Activated CD8-positive, alpha-beta memory T cell treated with anti-CD3 and anti-CD28 coated beads for 24 hours (primary cell): ENCODE data around the gene RITA1.

Experiments
- DNase-seq: peaks from one replicate; pipeline ENCODE4 v3.0.0-alpha.2; 2020

Gene RITA1

DNA sequence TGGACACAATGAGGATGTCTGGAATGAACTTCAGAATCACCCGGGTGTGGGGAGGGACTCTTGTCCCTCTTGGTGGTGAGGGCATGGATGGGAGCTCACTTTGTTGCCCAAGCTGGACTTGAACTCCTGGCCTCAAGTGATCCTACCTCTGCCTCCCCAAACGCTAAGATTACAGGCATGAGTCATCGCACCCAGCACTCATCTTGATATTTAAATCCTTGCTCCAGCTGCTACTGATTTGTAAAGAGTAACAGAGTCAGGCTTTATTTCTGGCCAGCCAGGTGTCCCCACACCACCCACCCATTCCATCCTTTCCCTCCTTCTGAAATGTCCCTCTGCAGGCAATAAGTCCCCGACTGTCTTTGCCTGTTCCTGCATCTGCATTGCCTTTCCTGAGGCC, 5.2 kb upstream of the RITA1 start:
- no peak for DNase-seq

DNA sequence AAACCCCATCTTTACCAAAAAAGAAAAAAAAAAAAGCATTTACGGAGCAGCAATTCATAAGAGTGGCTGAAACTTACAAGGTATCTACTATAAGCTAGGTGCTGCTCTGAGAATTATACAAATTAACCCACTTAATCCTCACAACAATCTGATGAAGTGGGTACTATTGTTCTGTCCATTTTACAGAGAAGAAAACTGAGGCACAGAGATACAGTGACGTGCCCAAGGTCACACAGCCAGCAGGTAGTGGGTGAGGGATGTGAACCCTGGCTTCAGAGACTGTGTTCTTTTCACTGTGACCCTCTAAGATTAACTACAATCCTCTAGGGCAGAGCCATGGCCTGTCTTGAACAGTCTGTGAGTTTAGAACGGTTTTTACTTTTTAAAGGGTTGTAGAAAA, 3.5 kb upstream of the RITA1 start:
- no peak for DNase-seq

DNA sequence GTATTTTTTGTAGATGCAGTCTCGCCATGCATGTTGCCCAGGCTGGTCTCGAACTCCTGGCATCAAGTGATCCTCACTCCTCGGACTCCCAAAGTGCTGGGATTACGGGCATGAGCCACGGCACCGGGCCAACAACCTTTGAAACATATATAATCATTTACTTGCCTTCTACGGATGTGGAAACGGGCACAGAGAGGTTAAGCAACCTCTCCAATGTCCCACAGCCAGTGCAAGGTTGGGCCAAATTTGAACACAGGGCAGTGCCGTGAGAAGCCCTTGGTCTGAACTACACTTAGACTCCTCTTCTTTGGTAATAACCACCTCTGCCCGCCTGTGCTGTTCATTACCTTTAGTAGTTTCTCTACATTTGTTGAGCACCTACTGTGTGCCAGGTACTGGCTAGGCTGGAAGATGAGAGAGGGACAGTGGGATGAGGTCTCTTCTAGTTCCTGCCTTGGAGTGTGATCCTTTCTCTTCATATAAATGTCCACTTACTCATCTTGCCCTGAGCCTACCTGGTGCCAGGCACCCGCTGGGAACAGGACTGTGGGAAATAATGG, 2.4 kb upstream of the RITA1 start:
- no peak for DNase-seq

DNA sequence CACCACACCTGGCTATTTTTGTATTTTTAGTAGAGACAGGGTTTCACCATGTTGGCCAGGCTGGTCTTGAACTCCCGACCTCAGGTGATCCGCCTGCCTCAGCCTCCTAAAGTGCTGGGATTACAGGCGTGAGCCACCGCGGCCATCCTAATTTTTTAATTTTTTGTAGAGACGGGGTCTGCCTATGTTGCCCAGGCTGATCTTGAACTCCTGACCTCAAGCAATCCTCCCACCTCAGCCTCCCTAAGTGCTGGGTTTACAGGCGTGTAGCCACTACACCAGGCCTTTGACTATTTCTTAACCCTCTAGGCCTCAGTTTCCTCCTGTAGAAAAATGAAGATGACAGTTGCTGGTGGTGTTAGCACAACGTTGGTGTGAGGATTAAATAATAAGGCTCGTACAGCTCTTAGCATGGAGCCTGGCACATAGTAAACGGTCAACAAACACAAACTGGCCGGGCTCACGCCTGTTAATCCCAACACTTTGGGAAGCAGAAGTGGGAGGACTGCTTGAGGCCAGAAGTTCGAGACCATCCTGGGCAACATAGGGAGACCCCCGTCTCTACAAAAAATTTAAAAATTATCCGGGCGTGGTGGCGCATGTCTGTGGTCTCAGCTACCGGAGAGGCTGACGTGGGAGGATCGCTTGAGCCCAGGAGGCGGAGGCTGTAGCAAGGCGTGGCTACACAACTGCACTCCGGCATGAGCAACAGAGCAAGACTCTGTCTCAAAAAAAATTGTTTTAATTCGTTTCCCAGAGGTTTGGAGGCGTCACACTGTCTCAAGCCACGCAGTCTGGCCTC, 1.2 kb upstream of the RITA1 start:
- no peak for DNase-seq

DNA sequence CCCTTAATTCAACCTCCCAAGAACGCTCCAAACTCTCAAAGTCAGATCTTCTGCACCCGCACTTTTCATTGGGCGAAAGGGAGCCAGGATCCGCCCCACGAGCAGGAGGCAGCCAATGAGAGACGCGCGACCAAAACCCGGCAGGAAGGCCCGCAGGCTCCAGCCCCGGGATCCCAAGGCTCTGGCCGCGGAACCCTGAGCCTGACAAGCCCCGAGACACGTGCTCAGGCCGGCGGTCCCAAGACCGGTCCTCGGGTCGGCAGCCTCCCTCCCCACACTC, 681 bp upstream of the RITA1 start:
- DNase-seq: peak; percentile 95

DNA sequence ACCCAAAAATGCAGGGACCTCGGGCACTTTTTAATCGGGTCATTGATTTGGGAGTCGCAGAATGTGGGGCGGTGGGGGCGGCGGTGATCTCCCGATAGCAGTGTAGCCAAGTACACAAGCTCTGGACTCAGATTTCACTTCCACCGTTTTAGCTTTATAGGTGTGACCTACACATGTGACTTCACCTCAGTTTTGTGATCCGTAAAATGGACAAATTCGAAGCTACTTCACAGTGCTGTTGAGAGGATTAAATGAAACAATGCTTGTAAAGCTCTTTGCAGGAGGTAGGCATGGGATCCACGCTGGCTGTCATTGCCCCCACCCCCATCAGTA, 478 bp downstream of the RITA1 start:
- DNase-seq: no peak

DNA sequence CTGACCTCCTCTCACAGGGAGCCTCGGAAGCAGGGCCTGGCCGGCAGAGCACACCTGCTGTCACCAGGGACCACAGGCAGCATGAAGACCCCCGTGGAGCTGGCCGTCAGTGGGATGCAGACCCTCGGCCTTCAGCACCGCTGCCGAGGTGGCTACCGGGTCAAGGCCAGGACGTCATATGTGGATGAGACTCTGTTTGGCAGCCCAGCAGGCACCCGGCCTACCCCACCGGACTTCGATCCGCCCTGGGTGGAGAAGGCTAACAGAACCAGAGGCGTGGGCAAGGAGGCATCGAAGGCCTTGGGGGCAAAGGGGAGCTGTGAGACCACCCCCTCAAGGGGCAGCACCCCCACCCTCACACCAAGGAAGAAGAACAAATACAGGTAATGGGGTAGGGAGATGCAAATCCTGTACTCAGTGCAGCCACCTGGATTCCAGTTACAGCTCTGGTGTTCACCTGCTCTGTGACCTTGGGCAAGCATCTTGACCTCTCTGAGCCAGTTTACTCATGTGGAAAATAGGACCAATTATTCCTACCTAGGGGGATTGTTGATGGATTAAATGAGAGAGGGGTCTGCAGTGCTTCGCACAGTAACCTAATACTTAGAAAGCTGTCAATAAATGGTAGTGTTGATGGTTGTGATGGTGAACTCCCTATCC, 1.3 kb downstream of the RITA1 start:
- DNase-seq: no peak

DNA sequence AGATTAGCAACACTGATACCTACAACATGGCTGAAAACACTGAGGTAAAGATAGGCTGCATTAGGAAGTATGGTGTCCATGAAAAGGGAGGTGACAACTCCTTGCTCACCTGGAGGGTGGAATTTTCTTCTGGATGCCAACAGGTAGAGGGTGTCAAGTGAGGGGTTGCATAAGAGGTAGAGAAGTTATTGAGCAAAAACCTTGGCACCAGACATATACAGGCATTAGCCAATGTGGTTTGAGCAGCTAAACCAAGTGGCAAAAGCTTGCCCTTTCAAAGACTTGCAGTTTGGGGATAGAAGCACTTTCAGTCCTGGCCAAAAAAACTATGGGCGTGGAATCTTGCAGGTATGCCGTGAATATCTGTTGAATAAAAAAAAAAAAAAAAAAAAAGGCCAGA, 3.8 kb downstream of the RITA1 start:
- DNase-seq: no peak

DNA sequence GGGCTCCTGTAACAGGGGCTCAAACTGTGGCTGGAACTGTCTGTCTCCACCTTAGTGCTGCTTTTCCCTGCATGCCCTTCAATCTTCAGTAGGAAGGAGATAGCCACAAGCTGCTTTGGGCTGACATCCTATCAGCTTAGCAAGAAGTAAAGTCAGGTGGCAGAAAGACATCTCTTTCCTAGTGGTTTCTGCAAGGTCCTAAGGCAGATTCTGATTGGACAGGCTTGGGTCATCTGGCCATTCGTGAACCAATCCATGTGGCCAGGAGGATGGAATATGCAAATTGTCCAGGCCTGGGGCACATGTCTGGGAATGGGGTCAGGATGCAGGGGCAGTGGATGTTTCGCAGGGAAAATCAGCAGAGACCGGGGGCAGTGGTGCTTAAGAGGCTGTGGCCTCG, 5.2 kb downstream of the RITA1 start:
- DNase-seq: no peak

DNA sequence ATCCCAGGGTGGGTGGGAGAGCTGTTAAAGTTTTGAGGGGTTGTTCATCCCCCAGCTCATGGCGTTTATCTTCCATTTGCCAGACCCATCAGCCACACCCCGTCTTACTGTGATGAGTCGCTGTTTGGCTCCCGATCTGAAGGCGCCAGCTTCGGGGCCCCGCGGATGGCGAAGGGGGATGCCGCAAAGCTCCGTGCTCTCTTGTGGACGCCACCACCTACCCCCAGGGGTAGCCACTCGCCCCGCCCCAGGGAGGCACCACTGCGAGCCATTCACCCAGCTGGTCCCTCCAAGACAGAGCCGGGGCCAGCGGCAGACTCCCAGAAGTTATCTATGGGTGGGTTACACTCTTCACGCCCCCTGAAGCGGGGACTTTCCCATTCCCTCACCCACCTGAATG, 5.7 kb downstream of the RITA1 start:
- no peak for DNase-seq

DNA sequence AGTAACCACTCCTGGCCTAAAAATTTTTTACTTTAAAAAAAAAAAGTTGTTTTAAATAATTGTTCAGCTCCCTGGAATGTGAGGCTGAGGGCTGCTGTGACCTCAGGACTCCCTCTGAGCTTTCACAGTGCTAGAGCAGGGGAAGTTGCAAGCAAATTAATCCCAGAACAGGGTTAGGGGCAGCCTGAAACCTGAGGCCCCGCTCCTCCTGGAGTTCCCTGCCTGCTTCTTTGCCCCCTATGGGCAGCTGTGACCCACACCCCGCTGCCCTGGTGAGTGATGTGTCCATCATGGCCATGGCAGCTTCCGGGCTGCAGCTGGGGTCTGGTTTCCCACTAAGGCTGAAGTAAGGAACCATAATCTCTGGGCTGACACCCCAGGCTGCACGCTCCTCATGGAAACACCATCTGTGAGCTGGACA, 9.5 kb downstream of the RITA1 start:
- no peak for DNase-seq

DNA sequence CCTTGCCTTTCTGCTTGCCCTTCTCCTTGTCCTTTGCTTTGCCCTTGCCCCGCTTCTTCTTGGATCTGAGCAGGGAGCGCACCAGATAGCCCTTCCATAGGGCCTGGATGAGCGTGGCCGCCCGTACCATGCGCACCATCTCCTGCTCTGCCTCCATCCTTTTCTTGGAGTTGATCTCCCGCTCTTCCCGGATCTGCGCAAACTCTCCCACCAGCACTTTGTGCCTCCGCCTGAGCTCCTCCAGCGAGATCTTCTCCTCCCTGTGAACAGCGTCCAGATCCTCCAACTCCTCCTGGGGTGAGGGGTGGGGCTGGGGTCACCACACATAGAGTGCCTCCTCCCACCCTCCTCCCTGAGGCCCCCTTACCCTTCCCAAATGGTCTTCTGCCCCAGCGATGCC, 10.1 kb downstream of the RITA1 start:
- DNase-seq: no peak

DNA sequence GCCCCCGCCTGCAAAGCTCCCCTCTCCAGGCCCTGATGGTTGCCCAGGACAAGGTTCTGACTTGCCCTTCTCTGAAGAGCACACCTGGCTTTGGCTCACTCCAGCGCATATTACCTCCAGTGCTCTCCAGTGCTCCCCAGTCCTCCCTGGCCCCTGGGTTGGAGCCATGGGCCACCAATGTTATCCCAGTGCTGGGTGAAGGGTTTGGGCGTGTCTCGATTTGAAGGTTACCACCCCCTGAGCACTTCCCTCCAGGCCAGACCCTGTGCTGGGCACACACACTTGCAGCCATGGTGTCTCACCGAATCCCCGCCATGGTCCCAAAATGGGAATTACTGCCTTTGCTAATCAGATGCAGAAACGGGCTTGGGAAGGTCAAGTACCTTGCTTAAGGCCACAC, 11.1 kb downstream of the RITA1 start:
- no peak for DNase-seq

DNA sequence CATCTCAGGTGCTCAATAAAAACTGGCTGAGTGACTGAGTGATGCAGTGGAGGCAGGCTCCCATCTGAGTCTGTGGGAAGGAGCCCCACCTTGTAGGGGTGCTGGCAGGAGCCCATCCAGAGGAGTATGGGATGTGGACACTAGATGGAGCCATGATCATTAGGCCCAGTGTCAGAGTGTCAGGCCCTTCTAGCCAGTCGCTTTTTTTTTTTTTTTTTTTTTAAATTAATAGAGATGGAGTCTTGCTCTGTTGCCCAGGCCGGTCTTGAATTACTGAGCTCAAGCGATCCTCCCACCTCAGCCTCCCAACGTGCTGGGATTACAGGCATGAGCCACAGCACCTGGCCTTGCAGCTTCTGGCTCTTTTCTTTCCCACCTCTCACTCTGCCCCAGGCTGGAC, 11.5 kb downstream of the RITA1 start:
- DNase-seq: peak; percentile 66

DNA sequence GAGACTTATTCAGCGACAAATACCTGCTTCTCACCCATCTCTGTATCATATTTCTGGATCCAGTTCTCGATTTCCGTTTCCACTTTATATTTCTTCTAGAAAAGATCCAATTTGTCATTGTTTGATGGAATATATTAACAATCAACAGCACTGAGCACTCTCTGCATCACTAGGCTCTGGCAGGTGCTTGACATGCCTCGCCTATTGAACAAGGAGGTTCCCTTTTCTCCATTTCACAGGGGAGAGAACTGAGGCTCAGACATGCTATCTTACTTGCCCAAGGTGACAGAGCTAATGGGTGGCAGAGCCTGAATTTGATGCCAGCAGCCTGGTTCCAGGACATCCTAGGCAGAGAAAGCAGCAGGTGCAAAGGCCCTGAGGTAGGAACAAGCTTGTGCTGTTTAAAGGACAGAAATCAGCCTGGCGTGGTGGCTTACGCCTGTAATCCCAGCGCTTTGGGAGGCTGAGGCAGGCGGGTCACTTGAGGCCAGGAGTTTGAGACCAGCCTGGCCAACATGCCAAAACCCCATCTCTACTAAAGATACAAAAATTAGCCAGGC, 12.1 kb downstream of the RITA1 start:
- no peak for DNase-seq

DNA sequence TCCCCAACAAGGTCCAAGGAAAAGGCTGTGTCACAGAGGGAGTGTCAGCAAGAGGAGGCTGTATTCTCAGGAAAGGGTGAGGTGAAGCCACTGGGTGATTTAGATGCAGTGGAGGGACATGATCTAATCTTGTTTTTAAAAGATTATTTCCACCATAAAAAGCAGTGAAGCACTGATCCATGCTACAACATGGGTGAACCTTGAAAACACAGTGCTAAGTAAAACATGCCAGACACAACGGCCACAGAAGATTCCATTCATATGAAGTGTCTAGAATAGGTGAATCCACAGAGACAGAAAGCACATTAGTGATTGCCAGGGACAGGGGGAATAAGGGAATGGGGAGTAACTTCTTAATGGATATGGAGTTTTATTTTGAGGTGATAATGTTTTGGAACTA, 12.8 kb downstream of the RITA1 start:
- DNase-seq: no peak

DNA sequence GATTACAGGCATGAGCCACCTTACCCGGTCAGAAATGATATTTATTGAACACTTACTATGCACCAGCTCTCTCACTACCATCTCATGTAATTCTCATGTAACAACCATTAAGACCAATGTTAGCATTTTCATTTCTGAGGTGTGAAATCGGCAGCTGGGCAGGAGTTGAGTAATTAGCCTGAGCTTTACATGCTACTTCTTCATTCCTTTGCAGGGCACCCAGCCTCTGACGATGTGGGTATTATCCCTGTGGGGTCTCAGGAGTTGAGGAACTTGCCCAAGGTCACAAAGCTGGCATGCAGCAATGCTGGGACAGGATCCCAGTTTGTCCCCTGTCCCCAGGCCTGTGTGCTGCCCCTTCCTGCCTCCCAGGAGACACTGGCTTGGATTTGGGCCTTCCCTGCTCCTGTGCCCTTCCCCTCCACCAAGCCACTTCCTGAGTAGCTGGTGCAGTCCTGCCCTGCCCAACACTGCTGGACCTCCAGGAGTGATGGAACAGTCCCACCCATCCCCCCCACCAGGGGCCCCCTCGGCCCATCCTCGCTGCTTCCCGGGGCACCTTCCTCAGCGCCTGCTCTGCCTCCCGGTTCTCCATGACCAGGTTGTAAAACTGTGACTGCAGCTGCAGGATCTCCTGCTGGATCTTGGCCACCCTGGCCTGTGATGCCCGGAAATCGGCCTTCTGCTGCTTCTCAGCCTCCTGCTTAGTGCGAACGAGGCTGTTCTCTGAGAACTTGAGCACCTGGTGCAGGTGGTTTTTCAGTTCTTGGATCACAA, 14.7 kb downstream of the RITA1 start:
- no peak for DNase-seq

DNA sequence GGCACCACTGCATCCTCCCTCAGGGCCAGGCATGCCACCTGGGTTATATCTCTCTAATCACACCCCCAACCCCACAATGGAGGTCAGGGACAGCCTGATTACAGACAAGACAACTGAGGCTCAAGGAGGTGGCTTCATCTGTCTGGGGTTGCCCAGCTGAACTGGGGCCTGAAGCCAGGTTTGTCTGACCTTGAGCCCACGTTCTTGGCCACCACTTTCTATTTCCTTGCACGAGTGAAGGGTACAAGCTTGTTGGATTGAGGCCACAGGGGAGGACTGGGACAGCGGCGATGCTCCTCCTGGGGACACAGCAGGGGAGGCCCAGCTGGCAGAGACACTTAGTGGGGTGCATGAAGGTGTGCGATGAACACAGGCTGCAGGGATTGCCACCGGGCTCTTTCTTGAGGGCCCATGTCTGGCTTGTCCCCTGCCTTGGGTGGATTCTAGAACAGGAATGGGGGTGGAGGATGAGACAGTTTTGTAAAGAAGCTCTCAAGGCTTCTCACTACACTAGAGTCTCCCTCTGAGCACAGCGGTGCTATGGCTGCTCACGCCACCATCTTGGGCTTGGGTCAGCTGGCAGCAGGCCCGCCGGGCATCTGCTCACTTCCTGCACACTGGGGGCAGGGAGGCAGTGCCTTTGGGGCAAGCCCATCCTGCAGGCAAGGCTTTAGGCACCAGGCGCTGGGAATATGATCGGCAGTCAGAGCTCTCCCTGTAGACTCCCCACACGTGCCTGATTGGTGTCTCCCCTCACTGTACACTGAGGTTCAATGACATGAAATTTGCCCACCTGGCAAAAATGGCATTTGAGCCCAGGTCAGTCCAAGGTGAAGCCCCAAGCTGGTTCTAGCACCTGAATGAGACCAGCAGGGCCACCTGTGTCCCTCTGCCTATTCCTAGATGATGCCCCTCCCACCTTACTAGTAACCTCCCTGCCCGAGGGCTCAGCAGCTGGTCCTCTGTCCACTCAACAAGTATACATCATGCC, 16.0 kb downstream of the RITA1 start:
- no peak for DNase-seq

DNA sequence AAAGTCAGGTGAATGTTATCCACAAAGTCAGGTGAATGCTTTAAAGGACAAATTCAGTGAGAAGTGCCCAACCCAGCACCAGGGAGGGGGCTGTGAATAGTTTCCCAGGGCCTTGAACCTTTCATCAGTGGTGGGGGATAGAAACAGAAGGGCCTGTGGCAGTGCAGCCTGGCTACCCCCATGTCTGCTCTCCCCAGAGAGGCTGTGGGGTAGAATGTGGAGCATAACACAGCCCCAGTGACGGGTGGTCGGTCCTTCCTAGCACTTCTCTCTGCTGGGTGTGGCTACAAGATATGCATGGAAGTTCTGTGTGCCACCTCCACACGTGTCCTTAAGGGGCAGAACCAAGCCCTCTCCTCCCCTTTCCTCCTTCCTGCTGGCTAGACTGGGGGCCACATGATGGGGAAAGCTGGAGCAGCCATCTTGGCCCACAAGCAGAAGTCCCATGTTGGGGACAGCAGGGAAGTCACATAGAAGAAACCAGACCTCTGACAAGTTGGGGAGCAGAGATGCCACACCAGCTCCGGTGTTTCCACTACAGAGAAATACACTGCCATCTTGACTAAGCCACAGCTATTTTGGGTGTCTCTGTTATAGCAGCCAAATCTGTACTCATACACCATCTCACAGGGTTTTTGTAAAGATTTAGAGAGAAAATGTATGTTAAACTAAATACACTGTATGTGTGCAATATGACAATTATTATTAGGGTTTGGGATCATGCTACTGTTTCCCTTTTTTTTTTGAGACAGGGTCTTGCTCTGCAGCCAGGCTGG, 17.0 kb downstream of the RITA1 start:
- DNase-seq: no peak

DNA sequence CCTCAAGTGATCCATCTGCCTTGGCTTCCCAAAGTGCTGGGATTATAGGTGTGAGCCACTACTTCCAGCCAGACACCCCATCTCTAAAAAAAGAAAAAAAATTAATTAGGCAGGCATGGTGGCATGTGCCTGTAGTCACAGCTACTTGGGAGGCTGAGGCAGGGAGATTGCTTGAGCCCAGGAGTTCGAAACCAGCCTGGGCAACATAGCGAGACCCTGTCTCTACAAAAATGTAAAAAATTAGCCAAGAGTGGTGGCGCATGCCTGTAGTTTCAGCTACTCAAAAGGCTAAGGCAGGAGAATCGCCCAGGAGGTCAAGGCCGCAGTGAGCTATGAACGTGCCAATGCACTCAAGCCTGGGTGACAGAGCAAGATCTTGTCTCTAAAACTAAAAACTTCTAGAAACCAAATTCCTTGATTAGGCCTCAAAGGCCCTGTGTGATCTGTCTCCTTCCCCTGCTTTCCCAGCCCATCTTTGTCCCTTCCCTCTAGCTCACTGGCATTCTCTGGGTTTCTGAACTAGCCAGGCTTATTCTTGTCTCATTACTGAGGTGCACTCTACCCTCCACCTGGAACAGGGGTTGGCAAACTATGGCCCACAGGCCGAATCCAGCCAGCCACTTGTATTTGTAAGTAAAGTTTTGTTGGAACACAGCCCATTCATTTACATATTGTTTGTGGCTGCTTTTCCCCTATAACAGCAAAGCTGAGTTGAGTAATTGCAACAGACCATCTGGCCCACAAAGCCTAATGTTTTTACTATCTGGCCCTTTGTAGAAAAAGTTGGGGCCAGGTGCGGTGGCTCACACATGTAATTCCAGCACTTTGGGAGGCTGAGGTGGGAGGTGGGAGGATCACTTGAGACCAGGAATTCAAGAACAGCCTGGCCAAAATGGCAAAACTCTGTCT, 18.6 kb downstream of the RITA1 start:
- no peak for DNase-seq

DNA sequence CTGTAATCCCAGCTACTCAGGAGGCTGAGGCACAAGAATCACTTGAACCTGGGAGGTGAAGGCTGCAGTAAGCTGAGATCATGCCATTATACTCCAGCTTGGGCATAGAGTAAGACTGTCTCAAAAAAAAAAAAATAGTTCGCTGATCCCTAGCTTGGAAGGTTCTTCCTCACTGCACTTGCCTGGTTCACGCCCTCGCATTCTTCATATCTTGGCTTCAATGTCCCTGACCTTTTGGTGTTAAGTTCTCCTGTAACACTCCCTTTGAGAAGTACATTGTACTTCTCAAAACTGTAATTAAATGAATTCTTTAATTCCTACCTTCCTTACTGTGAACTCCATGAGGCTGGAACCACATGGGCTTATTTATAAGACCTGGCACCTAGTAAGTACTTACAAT, 19.3 kb downstream of the RITA1 start:
- no peak for DNase-seq
